Activated effector memory CD4-positive, alpha-beta T cell treated with Interleukin-2 at 50 U/mL for 16 hours (primary cell): ENCODE results near the gene TLR9.
"Not testable (repeated sequence)": the region's sequence is repeated elsewhere in the genome, so short reads cannot be mapped to it uniquely, and the experiment has no call there.

Experiments used
- DNase-seq: peaks from one replicate; pipeline ENCODE4 v3.0.0-alpha.2; 2020

The TLR9 gene

GRCh38 chr3:52225452-52226228, at the start of gene TLR9:
TLR9 (minus strand) TSS chr3:52225645; CDS start chr3:52225529, 116 bp downstream.
- DNase-seq = no peak

GRCh38 chr3:52274781-52275180, 49.3 kb upstream of the TLR9 start:
- DNase-seq = not testable (repeated sequence)

GRCh38 chr3:52272831-52273230, 47.4 kb upstream of the TLR9 start:
- no peak for DNase-seq

- not testable (repeated sequence) for DNase-seq
Observed at GRCh38 chr3:52272172-52272571, 46.7 kb upstream of the TLR9 start.

GRCh38 chr3:52270252-52270754, 44.9 kb upstream of the TLR9 start:
- no peak for DNase-seq

- no peak for DNase-seq
Observed at GRCh38 chr3:52269776-52270175, 44.3 kb upstream of the TLR9 start.

GRCh38 chr3:52268036-52268435, 42.6 kb upstream of the TLR9 start:
- no peak for DNase-seq

- DNase-seq = no peak
Observed at GRCh38 chr3:52265387-52265786, 39.9 kb upstream of the TLR9 start.

- no peak for DNase-seq
Observed at GRCh38 chr3:52262447-52262846, 37.0 kb upstream of the TLR9 start.

- DNase-seq = no peak
Observed at GRCh38 chr3:52259448-52259847, 34.0 kb upstream of the TLR9 start.

- no peak for DNase-seq
Observed at GRCh38 chr3:52259035-52259434, 33.6 kb upstream of the TLR9 start.

GRCh38 chr3:52257911-52258310, 32.5 kb upstream of the TLR9 start:
- no peak for DNase-seq

- DNase-seq = no peak
Observed at GRCh38 chr3:52256622-52257021, 31.2 kb upstream of the TLR9 start.

- no peak for DNase-seq
Observed at GRCh38 chr3:52256159-52256558, 30.7 kb upstream of the TLR9 start.

- no peak for DNase-seq
Observed at GRCh38 chr3:52254608-52255007, 29.2 kb upstream of the TLR9 start.

GRCh38 chr3:52253314-52254304, 28.2 kb upstream of the TLR9 start:
- peak; percentile 78 for DNase-seq

- no peak for DNase-seq
Observed at GRCh38 chr3:52250122-52250521, 24.7 kb upstream of the TLR9 start.

GRCh38 chr3:52249683-52250082, 24.2 kb upstream of the TLR9 start:
- no peak for DNase-seq

GRCh38 chr3:52248816-52249547, 23.5 kb upstream of the TLR9 start:
- no peak for DNase-seq

GRCh38 chr3:52248165-52248541, 22.7 kb upstream of the TLR9 start:
- no peak for DNase-seq

- peak; percentile 0 for DNase-seq
Observed at GRCh38 chr3:52247409-52248164, 22.1 kb upstream of the TLR9 start.
